ENCODE data around the gene PTGER4.
A peak's percentile ranks its signal among the peaks of the same experiment; 100 is the strongest.

Gene PTGER4

DNA sequence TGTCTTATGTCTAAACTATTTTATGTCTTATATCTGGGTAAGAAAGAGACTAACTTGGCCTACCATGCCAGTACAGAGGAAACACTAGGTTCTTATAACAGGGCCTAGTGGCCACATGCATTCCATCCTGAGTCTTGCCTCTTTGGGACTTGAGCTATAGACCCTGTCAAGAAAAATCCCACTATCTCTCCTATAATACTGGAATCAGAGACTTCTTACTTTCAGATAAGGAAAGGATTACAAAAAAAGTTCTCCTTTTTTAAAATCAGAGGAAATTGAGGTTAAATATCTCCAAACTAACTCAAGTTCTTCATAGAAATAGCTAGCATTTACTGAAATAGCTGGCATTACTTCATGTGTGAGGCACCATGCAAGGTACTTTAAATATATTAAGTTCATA is 34.3 kb downstream of the PTGER4 start:
- no peaks in the 10 kb centered on the region for H3K27me3 ChIP-seq (replicated peaks; ENCODE audit: insufficient read depth, low read length)
- H3K9me2 ChIP-seq (replicated peaks; ENCODE audit: insufficient read depth, low read length), result no peaks in the 10 kb centered on the region
- no peak overlapping the region for H3K9ac ChIP-seq (ENCODE audit: low read length)
- H4K20me1 ChIP-seq (ENCODE audit: insufficient read depth, low read length), result no peaks in the 10 kb centered on the region
- H3F3A ChIP-seq (ENCODE audit: insufficient read depth, low read length), result no peaks in the 10 kb centered on the region
- no peak overlapping the region for H2AFZ ChIP-seq (ENCODE audit: low read length)
- TF ChIP-seq, protein P1, sequence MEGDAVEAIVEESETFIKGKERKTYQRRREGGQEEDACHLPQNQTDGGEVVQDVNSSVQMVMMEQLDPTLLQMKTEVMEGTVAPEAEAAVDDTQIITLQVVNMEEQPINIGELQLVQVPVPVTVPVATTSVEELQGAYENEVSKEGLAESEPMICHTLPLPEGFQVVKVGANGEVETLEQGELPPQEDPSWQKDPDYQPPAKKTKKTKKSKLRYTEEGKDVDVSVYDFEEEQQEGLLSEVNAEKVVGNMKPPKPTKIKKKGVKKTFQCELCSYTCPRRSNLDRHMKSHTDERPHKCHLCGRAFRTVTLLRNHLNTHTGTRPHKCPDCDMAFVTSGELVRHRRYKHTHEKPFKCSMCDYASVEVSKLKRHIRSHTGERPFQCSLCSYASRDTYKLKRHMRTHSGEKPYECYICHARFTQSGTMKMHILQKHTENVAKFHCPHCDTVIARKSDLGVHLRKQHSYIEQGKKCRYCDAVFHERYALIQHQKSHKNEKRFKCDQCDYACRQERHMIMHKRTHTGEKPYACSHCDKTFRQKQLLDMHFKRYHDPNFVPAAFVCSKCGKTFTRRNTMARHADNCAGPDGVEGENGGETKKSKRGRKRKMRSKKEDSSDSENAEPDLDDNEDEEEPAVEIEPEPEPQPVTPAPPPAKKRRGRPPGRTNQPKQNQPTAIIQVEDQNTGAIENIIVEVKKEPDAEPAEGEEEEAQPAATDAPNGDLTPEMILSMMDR (IDR thresholded peaks at IDR 0.05; ENCODE audit: low read length), result no peak
- no peak for TF ChIP-seq EZH2 (optimal IDR thresholded peaks at IDR 0.05; ENCODE audit: low read depth, low read length)
- no peak for TF ChIP-seq EZH2phosphoT487 (IDR thresholded peaks at IDR 0.05; ENCODE audit: low read length)
- no peaks in the 10 kb centered on the region for H3K79me2 ChIP-seq (ENCODE audit: low read length)
- no peak overlapping the region for H3K27ac ChIP-seq (ENCODE audit: low read length)
- H3K9me3 ChIP-seq (replicated peaks; ENCODE audit: insufficient read depth, low read length), result no peaks in the 10 kb centered on the region
- no peak overlapping the region for H3K4me2 ChIP-seq (ENCODE audit: low read depth, low read length)
- H3K36me3 ChIP-seq (replicated peaks; ENCODE audit: insufficient read depth, low read length), result no peaks in the 10 kb centered on the region
- no peak overlapping the region for H3K4me3 ChIP-seq (ENCODE audit: low read length)
- H3K4me1 ChIP-seq (ENCODE audit: low read length), result no peaks in the 10 kb centered on the region
- no peak for DNase-seq

GRCh38 chr5:40716000-40716399 is 36.3 kb downstream of the PTGER4 start:
- no peaks in the 10 kb centered on the region for H3K27me3 ChIP-seq (replicated peaks; ENCODE audit: insufficient read depth, low read length)
- no peaks in the 10 kb centered on the region for H4K20me1 ChIP-seq (ENCODE audit: insufficient read depth, low read length)
- H3K79me2 ChIP-seq (ENCODE audit: low read length), result no peaks in the 10 kb centered on the region
- H2AFZ ChIP-seq (ENCODE audit: low read length), result no peak overlapping the region
- TF ChIP-seq, protein P1 (IDR thresholded peaks at IDR 0.05; ENCODE audit: low read length), result peak; percentile 8; the same call in 1 of the 2 replicates
- TF ChIP-seq EZH2phosphoT487 (IDR thresholded peaks at IDR 0.05; ENCODE audit: low read length), result no peak
- H3K9me2 ChIP-seq (replicated peaks; ENCODE audit: insufficient read depth, low read length), result no peaks in the 10 kb centered on the region
- no peak overlapping the region for H3K4me3 ChIP-seq (ENCODE audit: low read length)
- no peak overlapping the region for H3K9ac ChIP-seq (ENCODE audit: low read length)
- no peak for DNase-seq
- H3F3A ChIP-seq (ENCODE audit: insufficient read depth, low read length), result no peaks in the 10 kb centered on the region
- no peak overlapping the region for H3K4me2 ChIP-seq (ENCODE audit: low read depth, low read length)
- no peaks in the 10 kb centered on the region for H3K36me3 ChIP-seq (replicated peaks; ENCODE audit: insufficient read depth, low read length)
- no peaks in the 10 kb centered on the region for H3K4me1 ChIP-seq (ENCODE audit: low read length)
- H3K27ac ChIP-seq (ENCODE audit: low read length), result no peak overlapping the region
- no peaks in the 10 kb centered on the region for H3K9me3 ChIP-seq (replicated peaks; ENCODE audit: insufficient read depth, low read length)

GRCh38 chr5:40716590-40716989 is 36.9 kb downstream of the PTGER4 start:
- TF ChIP-seq, protein P1 (IDR thresholded peaks at IDR 0.05; ENCODE audit: low read length), result no peak
- TF ChIP-seq EZH2phosphoT487 (IDR thresholded peaks at IDR 0.05; ENCODE audit: low read length), result no peak
- no peak for TF ChIP-seq EZH2 (optimal IDR thresholded peaks at IDR 0.05; ENCODE audit: low read depth, low read length)
- H3K4me3 ChIP-seq (ENCODE audit: low read length), result no peak overlapping the region
- H3K4me2 ChIP-seq (ENCODE audit: low read depth, low read length), result no peak overlapping the region
- H3K9me2 ChIP-seq (replicated peaks; ENCODE audit: insufficient read depth, low read length), result no peaks in the 10 kb centered on the region
- no peaks in the 10 kb centered on the region for H3K27me3 ChIP-seq (replicated peaks; ENCODE audit: insufficient read depth, low read length)
- H3K9me3 ChIP-seq (replicated peaks; ENCODE audit: insufficient read depth, low read length), result no peaks in the 10 kb centered on the region
- H3K36me3 ChIP-seq (replicated peaks; ENCODE audit: insufficient read depth, low read length), result no peaks in the 10 kb centered on the region
- no peak for DNase-seq
- no peak overlapping the region for H3K9ac ChIP-seq (ENCODE audit: low read length)
- H2AFZ ChIP-seq (ENCODE audit: low read length), result no peak overlapping the region
- no peaks in the 10 kb centered on the region for H3K4me1 ChIP-seq (ENCODE audit: low read length)
- no peak overlapping the region for H3K27ac ChIP-seq (ENCODE audit: low read length)
- no peaks in the 10 kb centered on the region for H3F3A ChIP-seq (ENCODE audit: insufficient read depth, low read length)
- H4K20me1 ChIP-seq (ENCODE audit: insufficient read depth, low read length), result no peaks in the 10 kb centered on the region
- H3K79me2 ChIP-seq (ENCODE audit: low read length), result no peaks in the 10 kb centered on the region

All from MM.1S (cell line).